NCI-H345 treated with DMSO at 0.1 percent for 48 hours (cell line): ENCODE results near the gene ST8SIA6.

Source experiments
- DNase-seq: peaks from one replicate; lab custom pipeline; 2025; ENCODE audit not compliant: unreplicated experiment; lab: John Stamatoyannopoulos, UW

ST8SIA6 gene

GRCh38 chr10:17273403-17273802 is 181.0 kb downstream of the ST8SIA6 start:
- no peak for DNase-seq

- DNase-seq, result no peak
Measured at GRCh38 chr10:17272648-17273047, 181.7 kb downstream of the ST8SIA6 start.
